Measurements from ENCODE around the gene RDH8.

The RDH8 gene

DNA sequence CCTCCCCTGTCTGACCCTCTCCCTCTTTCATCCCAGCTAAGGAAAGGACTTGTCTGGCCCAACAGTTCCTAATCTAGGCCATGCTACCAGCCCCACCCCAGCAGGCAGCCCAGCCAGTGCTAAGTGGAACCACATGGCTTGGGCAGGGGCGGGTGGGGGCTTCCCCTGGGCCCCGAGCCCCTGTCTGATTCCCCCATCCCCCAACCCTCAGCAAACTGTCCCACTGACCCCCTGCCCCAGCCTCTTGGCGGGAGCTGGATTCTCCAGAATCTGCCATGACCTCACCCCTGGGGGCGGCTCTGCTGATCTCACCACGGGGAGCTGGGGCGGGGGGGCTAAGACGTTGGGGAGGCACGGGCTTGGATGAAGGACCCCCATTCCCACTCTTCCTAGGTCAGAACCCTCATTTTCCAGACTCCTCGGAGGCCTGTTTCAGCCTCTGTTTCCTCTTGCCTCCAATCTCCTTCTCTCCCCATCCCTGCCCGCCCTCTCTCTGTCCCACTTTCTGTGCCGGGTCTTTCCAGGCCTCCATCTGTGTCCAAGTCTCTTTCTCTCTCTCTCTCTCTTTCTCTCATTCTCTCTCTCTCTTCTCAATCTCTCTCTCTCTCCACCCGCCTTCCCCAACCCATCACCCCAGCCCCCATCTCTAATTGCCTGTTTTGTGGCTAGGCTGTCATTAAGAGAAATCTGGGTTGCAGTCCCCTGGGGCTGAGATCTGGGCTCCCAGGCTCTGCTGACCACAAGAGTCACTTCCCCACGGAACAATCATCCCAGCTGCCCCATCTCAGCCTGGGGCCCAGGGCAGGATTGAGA is 5.7 kb upstream of the RDH8 start:
- Histone ChIP-seq H3K36me3 (ENCODE audit: low read depth) (no peaks in the 10 kb centered on the region), H3K9me3 (ENCODE audit: severe bottlenecking) (no peaks in the 10 kb centered on the region), H3K27ac (ENCODE audit: poor library complexity, severe bottlenecking) (no peak overlapping the region), H3K4me1 (ENCODE audit: insufficient read depth, poor library complexity, severe bottlenecking) (peaks cover 4% of the 10 kb centered on the region), H3K4me3 (ENCODE audit: severe bottlenecking) (no peak overlapping the region), H3K27me3 (ENCODE audit: insufficient read depth, poor library complexity, severe bottlenecking) (peaks cover under 1% of the 10 kb centered on the region)
- DNase-seq (ENCODE audit: low spot score) (no peak), ATAC-seq (ENCODE audit: low read depth) (no peak)
- TF ChIP-seq, protein P1, sequence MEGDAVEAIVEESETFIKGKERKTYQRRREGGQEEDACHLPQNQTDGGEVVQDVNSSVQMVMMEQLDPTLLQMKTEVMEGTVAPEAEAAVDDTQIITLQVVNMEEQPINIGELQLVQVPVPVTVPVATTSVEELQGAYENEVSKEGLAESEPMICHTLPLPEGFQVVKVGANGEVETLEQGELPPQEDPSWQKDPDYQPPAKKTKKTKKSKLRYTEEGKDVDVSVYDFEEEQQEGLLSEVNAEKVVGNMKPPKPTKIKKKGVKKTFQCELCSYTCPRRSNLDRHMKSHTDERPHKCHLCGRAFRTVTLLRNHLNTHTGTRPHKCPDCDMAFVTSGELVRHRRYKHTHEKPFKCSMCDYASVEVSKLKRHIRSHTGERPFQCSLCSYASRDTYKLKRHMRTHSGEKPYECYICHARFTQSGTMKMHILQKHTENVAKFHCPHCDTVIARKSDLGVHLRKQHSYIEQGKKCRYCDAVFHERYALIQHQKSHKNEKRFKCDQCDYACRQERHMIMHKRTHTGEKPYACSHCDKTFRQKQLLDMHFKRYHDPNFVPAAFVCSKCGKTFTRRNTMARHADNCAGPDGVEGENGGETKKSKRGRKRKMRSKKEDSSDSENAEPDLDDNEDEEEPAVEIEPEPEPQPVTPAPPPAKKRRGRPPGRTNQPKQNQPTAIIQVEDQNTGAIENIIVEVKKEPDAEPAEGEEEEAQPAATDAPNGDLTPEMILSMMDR (IDR thresholded peaks at IDR 0.05; ENCODE audit: poor library complexity, severe bottlenecking) = no peak

- Histone ChIP-seq H3K4me3 (ENCODE audit: severe bottlenecking) (no peak overlapping the region), H3K9me3 (ENCODE audit: severe bottlenecking) (no peaks in the 10 kb centered on the region), H3K36me3 (ENCODE audit: low read depth) (no peaks in the 10 kb centered on the region), H3K27me3 (ENCODE audit: insufficient read depth, poor library complexity, severe bottlenecking) (peaks cover 5% of the 10 kb centered on the region), H3K4me1 (ENCODE audit: insufficient read depth, poor library complexity, severe bottlenecking) (peaks cover 4% of the 10 kb centered on the region), H3K27ac (ENCODE audit: poor library complexity, severe bottlenecking) (no peak overlapping the region)
- DNase-seq (ENCODE audit: low spot score) (no peak), ATAC-seq (ENCODE audit: low read depth) (0 out of 3 replicates have a peak, but pooled peaks have one; percentile 14)
- TF ChIP-seq, protein P1 (IDR thresholded peaks at IDR 0.05; ENCODE audit: poor library complexity, severe bottlenecking) = no peak
These were observed 5.0 kb upstream of the RDH8 start for GRCh38 chr19:10008184-10008765.

- no peak for ATAC-seq (ENCODE audit: low read depth)
- TF ChIP-seq, protein P1 (IDR thresholded peaks at IDR 0.05; ENCODE audit: poor library complexity, severe bottlenecking) = no peak
- H3K27ac ChIP-seq (ENCODE audit: poor library complexity, severe bottlenecking) = no peak overlapping the region
These were observed 3.5 kb upstream of the RDH8 start for GRCh38 chr19:10009714-10010224.

GRCh38 chr19:10010247-10010691 is 3.0 kb upstream of the RDH8 start, which contains the start of gene COL5A3:
Gene COL5A3, minus strand, starts transcription at chr19:10010504. Its CDS starts 119 bp downstream, at chr19:10010385.
- Histone ChIP-seq H3K27me3 (ENCODE audit: insufficient read depth, poor library complexity, severe bottlenecking) (peaks cover 14% of the 10 kb centered on the region), H3K27ac (ENCODE audit: poor library complexity, severe bottlenecking) (no peak within 1 kb of the TSS), H3K9me3 (ENCODE audit: severe bottlenecking) (no peaks in the 10 kb centered on the region), H3K36me3 (ENCODE audit: low read depth) (no peaks in the 10 kb centered on the region), H3K4me1 (ENCODE audit: insufficient read depth, poor library complexity, severe bottlenecking) (peaks cover 4% of the 10 kb centered on the region), H3K4me3 (ENCODE audit: severe bottlenecking) (peak within 1 kb of the TSS; percentile 23)
- DNase-seq (ENCODE audit: low spot score) = no peak
- peak; percentile 39; the same call in 2 of the 3 replicates for ATAC-seq (ENCODE audit: low read depth)
- TF ChIP-seq, protein P1 (IDR thresholded peaks at IDR 0.05; ENCODE audit: poor library complexity, severe bottlenecking) = no peak

More at GRCh38 chr19:10009714-10010224, 3.5 kb upstream of the RDH8 start:
- H3K36me3 ChIP-seq (ENCODE audit: low read depth) = no peaks in the 10 kb centered on the region
- H3K27me3 ChIP-seq (ENCODE audit: insufficient read depth, poor library complexity, severe bottlenecking) = peaks cover 11% of the 10 kb centered on the region
- H3K4me1 ChIP-seq (ENCODE audit: insufficient read depth, poor library complexity, severe bottlenecking) = peaks cover 4% of the 10 kb centered on the region
- no peak for DNase-seq (ENCODE audit: low spot score)
- no peak overlapping the region for H3K4me3 ChIP-seq (ENCODE audit: severe bottlenecking)
- no peaks in the 10 kb centered on the region for H3K9me3 ChIP-seq (ENCODE audit: severe bottlenecking)

Data from RWPE2 (cell line).